HepG2 (cell line): Measurements from ENCODE around the gene ZNF747. TPM values are rescaled to one million over a fixed set of nuclear protein-coding genes. Genes with fewer than 3 reads are reported as not detected.

Experiments
- ADNP ChIP-seq: sonication (generic); formaldehyde crosslinking; IDR thresholded peaks from 2 replicates; pipeline ENCODE4 v1.4.0; 2020; ENCODE audit warnings: missing genetic modification reagents
- ARHGAP35 ChIP-seq: sonication (generic); formaldehyde crosslinking; IDR thresholded peaks from 2 replicates; pipeline ENCODE4 v1.9.0; 2022; ENCODE audit warnings: mild to moderate bottlenecking, inconsistent platforms, moderate library complexity, missing genetic modification reagents, borderline replicate concordance
- EED ChIP-seq: sonication (generic); formaldehyde crosslinking; IDR thresholded peaks from 2 replicates; pipeline ENCODE4 v1.5.0; 2020; ENCODE audit warnings: mild to moderate bottlenecking, missing genetic modification reagents
- ELF3 ChIP-seq: IDR thresholded peaks from 2 replicates; pipeline ENCODE4 v1.6.1; 2016; ENCODE audit warnings: missing genetic modification reagents, missing compliant biosample characterization
- FOXO1 ChIP-seq: sonication (generic); formaldehyde crosslinking; IDR thresholded peaks from 2 replicates; pipeline ENCODE4 v1.4.0; 2020; ENCODE audit warnings: missing genetic modification reagents
- HNRNPH1 ChIP-seq: fragments of 200-400 bp; formaldehyde crosslinking; optimal IDR thresholded peaks from 2 replicates; pipeline ENCODE3; 2017; ENCODE audit warnings: mild to moderate bottlenecking, low read depth, low read length
- HNRNPLL ChIP-seq: fragments of 200-400 bp; formaldehyde crosslinking; IDR thresholded peaks from 2 replicates; pipeline ENCODE4 v1.6.1; 2017; ENCODE audit warnings: mild to moderate bottlenecking, low read depth, low read length; ENCODE audit not compliant: poor library complexity, severe bottlenecking
- HOXA5 ChIP-seq: sonication (generic); formaldehyde crosslinking; IDR thresholded peaks from 2 replicates; pipeline ENCODE4 v1.4.0; 2020; ENCODE audit warnings: missing genetic modification reagents
- MXD4 ChIP-seq: IDR thresholded peaks from 2 replicates; pipeline ENCODE4 v1.6.1; 2016; ENCODE audit warnings: mild to moderate bottlenecking, missing biosample characterization, missing genetic modification reagents
- POGZ ChIP-seq: sonication (generic); formaldehyde crosslinking; IDR thresholded peaks from 2 replicates; pipeline ENCODE4 v1.4.0; 2020; ENCODE audit warnings: mild to moderate bottlenecking, missing genetic modification reagents
- RARA ChIP-seq: IDR thresholded peaks from 2 replicates; pipeline ENCODE4 v1.6.1; 2016; ENCODE audit warnings: missing genetic modification reagents, missing compliant biosample characterization
- TOPORS ChIP-seq: sonication (generic); formaldehyde crosslinking; IDR thresholded peaks from 2 replicates; pipeline ENCODE4 v1.8.0; 2023; ENCODE audit warnings: mild to moderate bottlenecking, missing genetic modification reagents
- ZC3H4 ChIP-seq: sonication (generic); formaldehyde crosslinking; IDR thresholded peaks from 2 replicates; pipeline ENCODE4 v1.4.0; 2020; ENCODE audit warnings: missing genetic modification reagents, borderline replicate concordance
- ZFX ChIP-seq: sonication (generic); formaldehyde crosslinking; IDR thresholded peaks from 2 replicates; pipeline ENCODE4 v1.4.0; 2020; ENCODE audit warnings: mild to moderate bottlenecking, low read depth, missing genetic modification reagents, moderate library complexity
- ZNF460 ChIP-seq: sonication (generic); formaldehyde crosslinking; IDR thresholded peaks from 2 replicates; pipeline ENCODE4 v1.5.1; 2020; ENCODE audit warnings: missing genetic modification reagents, mild to moderate bottlenecking, borderline replicate concordance
- ZNF768 ChIP-seq: sonication (generic); formaldehyde crosslinking; IDR thresholded peaks from 2 replicates; pipeline ENCODE4 v1.4.0; 2020; ENCODE audit warnings: missing genetic modification reagents
- ZNF782 ChIP-seq: sonication (generic); formaldehyde crosslinking; IDR thresholded peaks from 2 replicates; pipeline ENCODE4 v1.4.0; 2020; ENCODE audit warnings: missing genetic modification reagents, mild to moderate bottlenecking, borderline replicate concordance
- polyA plus RNA-seq, 8 experiments: library from polyadenylated mRNA; depleted of rRNA in 3 of 8; stranded (reverse) in 7 of 8; unstranded in 1 of 8; fragments of >200 nt; fragmentation: Illumina TruSeq in 4 of 8; extraction: Trizol in 4 of 8; gene quantifications; 2 replicates each; pipeline versions ENCODE4 v1.2.1 to v1.2.3, GENCODE V29; 2011 to 2016; ENCODE audit warnings: low read depth in 4 of 8, missing spikeins in 1 of 8, mixed read lengths in 1 of 8; ENCODE audit not compliant: insufficient read depth in 1 of 8
- total RNA-seq, 5 experiments: library from RNA; depleted of rRNA; stranded (reverse); fragments of >200 nt; fragmentation: Illumina TruSeq; extraction: Trizol; gene quantifications; 2 replicates each; pipeline ENCODE4 v1.2.3, GENCODE V29; 2016; ENCODE audit warnings: low read depth in 1 of 5
- TF ChIP-seq, protein P1 (sequence below): sonication (generic); formaldehyde crosslinking; conservative IDR thresholded peaks from 2 replicates; pipeline ENCODE4 v1.4.0; 2020; ENCODE audit warnings: missing genetic modification reagents
- TF ChIP-seq, protein P2 (sequence below): sonication (generic); formaldehyde crosslinking; IDR thresholded peaks from 2 replicates; pipeline ENCODE4 v1.9.0; 2022; ENCODE audit warnings: low read depth, missing genetic modification reagents
- TF ChIP-seq, protein P3 (sequence below): sonication (generic); formaldehyde crosslinking; conservative IDR thresholded peaks from 2 replicates; pipeline ENCODE4 v1.8.0; 2022; ENCODE audit warnings: missing genetic modification reagents
- TF ChIP-seq, protein P4 (sequence below): sonication (generic); formaldehyde crosslinking; conservative IDR thresholded peaks from 2 replicates; pipeline ENCODE4 v1.4.0; 2020; ENCODE audit warnings: missing genetic modification reagents

ZNF747 gene
- total and polyA plus RNA-seq, 2 of the 13 experiments (the other 11 are each of a cell fraction or from before 2014, with no cell fraction given), result 7.2 to 10.2 TPM

DNA sequence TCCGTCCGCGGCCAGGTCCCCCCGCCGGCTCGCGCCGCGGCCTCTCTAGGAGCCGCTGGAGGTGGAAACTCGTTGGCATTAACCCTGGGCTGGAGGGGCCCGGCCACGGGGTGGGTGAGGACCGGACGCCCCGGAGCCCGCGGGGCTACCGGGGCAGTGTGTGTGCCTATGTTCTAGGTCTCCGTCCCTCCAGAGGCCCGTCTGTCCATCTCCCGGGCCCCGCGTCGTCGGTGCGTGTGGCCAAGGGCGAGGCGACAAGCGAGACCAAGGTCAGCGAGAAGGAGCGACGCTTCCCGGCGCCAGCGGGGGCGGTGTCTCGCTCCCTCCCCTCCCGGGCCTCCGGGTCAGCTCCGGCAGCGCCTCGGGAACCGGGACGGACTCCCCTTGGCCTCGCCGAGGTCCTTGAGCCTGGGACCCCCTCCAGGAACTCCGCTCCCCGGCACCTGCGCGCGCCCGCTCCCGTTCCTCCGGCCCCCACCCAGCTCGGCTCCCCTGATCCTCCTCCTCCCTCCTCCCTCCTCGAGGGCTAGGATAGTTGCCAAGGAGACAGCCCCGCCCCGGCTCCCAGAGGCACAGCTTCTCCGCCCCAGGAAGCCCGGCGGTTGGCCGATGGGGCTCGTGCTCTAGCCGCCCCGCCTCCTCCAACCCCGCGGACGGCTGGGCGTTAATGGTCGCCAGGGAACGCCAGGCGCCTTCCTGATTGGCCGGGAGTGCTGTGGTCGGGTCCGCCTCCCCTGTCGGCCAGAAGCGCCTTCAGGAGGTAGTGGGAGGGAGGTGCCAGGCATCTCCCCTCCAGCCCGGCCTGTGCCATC, 7.6 kb downstream of the ZNF747 start (continued):
- TF ChIP-seq, protein P1, sequence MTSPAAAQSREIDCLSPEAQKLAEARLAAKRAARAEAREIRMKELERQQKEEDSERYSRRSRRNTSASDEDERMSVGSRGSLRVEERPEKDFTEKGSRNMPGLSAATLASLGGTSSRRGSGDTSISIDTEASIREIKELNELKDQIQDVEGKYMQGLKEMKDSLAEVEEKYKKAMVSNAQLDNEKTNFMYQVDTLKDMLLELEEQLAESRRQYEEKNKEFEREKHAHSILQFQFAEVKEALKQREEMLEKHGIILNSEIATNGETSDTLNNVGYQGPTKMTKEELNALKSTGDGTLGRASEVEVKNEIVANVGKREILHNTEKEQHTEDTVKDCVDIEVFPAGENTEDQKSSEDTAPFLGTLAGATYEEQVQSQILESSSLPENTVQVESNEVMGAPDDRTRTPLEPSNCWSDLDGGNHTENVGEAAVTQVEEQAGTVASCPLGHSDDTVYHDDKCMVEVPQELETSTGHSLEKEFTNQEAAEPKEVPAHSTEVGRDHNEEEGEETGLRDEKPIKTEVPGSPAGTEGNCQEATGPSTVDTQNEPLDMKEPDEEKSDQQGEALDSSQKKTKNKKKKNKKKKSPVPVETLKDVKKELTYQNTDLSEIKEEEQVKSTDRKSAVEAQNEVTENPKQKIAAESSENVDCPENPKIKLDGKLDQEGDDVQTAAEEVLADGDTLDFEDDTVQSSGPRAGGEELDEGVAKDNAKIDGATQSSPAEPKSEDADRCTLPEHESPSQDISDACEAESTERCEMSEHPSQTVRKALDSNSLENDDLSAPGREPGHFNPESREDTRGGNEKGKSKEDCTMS (CRISPR knock-in tag), result no peak
- TF ChIP-seq ZC3H4 (CRISPR knock-in tag) (0 out of 2 replicates have a peak, but pooled peaks have one; percentile 12), ELF3 (CRISPR knock-in tag) (no peak), ARHGAP35 (no peak; the same call in 1 of the 2 replicates), ADNP (CRISPR knock-in tag) (no peak), HOXA5 (peak; percentile 17; the same call in 1 of the 2 replicates), FOXO1 (CRISPR knock-in tag) (peak; percentile 15; the same call in 1 of the 2 replicates), EED (CRISPR knock-in tag) (no peak), ZNF782 (CRISPR knock-in tag) (no peak), POGZ (CRISPR knock-in tag) (0 out of 2 replicates have a peak, but pooled peaks have one; percentile 17), HNRNPLL (peak; percentile 73), TOPORS (CRISPR knock-in tag) (peak; percentile 77), HNRNPH1 (no peak), ZFX (CRISPR knock-in tag) (peak; percentile 82), ZNF768 (CRISPR knock-in tag) (no peak; the same call in 1 of the 2 replicates), RARA (CRISPR knock-in tag) (no peak), ZNF460 (CRISPR knock-in tag) (no peak), MXD4 (CRISPR knock-in tag) (no peak; the same call in 1 of the 2 replicates)
- TF ChIP-seq, protein P2, sequence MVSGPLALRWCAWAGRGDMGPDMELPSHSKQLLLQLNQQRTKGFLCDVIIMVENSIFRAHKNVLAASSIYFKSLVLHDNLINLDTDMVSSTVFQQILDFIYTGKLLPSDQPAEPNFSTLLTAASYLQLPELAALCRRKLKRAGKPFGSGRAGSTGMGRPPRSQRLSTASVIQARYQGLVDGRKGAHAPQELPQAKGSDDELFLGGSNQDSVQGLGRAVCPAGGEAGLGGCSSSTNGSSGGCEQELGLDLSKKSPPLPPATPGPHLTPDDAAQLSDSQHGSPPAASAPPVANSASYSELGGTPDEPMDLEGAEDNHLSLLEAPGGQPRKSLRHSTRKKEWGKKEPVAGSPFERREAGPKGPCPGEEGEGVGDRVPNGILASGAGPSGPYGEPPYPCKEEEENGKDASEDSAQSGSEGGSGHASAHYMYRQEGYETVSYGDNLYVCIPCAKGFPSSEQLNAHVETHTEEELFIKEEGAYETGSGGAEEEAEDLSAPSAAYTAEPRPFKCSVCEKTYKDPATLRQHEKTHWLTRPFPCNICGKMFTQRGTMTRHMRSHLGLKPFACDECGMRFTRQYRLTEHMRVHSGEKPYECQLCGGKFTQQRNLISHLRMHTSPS (CRISPR knock-in tag), result peak; percentile 42; the same call in 1 of the 2 replicates
- TF ChIP-seq, protein P3, sequence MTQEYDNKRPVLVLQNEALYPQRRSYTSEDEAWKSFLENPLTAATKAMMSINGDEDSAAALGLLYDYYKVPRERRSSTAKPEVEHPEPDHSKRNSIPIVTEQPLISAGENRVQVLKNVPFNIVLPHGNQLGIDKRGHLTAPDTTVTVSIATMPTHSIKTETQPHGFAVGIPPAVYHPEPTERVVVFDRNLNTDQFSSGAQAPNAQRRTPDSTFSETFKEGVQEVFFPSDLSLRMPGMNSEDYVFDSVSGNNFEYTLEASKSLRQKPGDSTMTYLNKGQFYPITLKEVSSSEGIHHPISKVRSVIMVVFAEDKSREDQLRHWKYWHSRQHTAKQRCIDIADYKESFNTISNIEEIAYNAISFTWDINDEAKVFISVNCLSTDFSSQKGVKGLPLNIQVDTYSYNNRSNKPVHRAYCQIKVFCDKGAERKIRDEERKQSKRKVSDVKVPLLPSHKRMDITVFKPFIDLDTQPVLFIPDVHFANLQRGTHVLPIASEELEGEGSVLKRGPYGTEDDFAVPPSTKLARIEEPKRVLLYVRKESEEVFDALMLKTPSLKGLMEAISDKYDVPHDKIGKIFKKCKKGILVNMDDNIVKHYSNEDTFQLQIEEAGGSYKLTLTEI (CRISPR knock-in tag), result no peak
- TF ChIP-seq, protein P4, sequence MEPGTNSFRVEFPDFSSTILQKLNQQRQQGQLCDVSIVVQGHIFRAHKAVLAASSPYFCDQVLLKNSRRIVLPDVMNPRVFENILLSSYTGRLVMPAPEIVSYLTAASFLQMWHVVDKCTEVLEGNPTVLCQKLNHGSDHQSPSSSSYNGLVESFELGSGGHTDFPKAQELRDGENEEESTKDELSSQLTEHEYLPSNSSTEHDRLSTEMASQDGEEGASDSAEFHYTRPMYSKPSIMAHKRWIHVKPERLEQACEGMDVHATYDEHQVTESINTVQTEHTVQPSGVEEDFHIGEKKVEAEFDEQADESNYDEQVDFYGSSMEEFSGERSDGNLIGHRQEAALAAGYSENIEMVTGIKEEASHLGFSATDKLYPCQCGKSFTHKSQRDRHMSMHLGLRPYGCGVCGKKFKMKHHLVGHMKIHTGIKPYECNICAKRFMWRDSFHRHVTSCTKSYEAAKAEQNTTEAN (CRISPR knock-in tag), result no peak
